Measurements from ENCODE around the gene CD37. TPM values are rescaled to one million over a fixed set of nuclear protein-coding genes. Genes with fewer than 3 reads are reported as not detected.

CD37 gene
- total and polyA plus RNA-seq, 11 donors, result 1.4 to 45.2 (median 3.9) TPM

GRCh38 chr19:49383599-49383998 lies 48.4 kb downstream of the CD37 start:
- DNase-seq (no peak), ATAC-seq (no peak)
- intact Hi-C loops (cut with DNase I), result loop anchor here in 1 of 10 donors (10.0 kb wide), 1 partner anchor 159 kb away; no protein-coding TSS in a partner anchor
- no peaks in the 10 kb centered on the region for H3K4me1 ChIP-seq
- H3K9me3 ChIP-seq, result peaks cover 0 to 19% (median 8%) of the 10 kb centered on the region in 12 donors
- no peaks in the 10 kb centered on the region for H3K36me3 ChIP-seq
- H3K4me3 ChIP-seq, result no peak overlapping the region
- TF ChIP-seq POLR2A (IDR thresholded peaks at IDR 0.05), result no peak
- TF ChIP-seq, protein P1, sequence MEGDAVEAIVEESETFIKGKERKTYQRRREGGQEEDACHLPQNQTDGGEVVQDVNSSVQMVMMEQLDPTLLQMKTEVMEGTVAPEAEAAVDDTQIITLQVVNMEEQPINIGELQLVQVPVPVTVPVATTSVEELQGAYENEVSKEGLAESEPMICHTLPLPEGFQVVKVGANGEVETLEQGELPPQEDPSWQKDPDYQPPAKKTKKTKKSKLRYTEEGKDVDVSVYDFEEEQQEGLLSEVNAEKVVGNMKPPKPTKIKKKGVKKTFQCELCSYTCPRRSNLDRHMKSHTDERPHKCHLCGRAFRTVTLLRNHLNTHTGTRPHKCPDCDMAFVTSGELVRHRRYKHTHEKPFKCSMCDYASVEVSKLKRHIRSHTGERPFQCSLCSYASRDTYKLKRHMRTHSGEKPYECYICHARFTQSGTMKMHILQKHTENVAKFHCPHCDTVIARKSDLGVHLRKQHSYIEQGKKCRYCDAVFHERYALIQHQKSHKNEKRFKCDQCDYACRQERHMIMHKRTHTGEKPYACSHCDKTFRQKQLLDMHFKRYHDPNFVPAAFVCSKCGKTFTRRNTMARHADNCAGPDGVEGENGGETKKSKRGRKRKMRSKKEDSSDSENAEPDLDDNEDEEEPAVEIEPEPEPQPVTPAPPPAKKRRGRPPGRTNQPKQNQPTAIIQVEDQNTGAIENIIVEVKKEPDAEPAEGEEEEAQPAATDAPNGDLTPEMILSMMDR (IDR thresholded peaks at IDR 0.05), result no peak
- H3K27ac ChIP-seq, result no peak overlapping the region
- WGBS, 4 donors, result 2 to 91% (median 64%) methylated on average over 1 of the region's 1 CpG
- H3K27me3 ChIP-seq, result peaks cover 0 to 10% (median 0%) of the 10 kb centered on the region in 9 donors

DNA sequence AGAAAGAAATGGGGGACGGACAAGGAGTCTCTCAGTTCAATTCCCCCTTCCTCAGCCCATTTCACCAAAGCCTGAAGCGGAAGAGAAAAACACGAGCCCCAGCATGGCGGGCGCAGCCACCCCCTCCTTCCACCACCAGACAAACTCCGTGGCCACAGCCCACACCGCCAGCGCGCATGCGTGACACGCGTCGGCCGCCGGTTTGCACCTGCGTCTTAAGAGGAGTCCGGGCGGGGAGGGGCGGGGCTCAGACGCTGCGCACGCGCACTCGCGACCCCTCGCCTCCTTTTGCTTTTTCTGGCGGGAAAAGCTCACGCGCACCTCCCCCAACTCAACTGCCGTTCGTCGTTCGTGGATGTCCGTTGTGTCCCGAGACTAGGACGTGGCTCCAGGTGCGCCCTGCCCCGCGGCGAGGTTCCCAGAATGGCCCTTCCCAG lies 52.7 kb downstream of the CD37 start, which contains the start of gene KASH5:
Gene KASH5, plus strand, starts transcription at position 314 of the 437 bp plus-strand sequence. CDS start 2,635 bp downstream, outside the sequence.
- 44 to 59% (median 55%) methylated on average over 38 to 40 of the region's 40 CpGs for WGBS, 4 donors
- TF ChIP-seq, protein P1 (IDR thresholded peaks at IDR 0.05), result no peak
- no peak for TF ChIP-seq POLR2A (IDR thresholded peaks at IDR 0.05)
- no peaks in the 10 kb centered on the region for H3K36me3 ChIP-seq
- peaks cover 0 to 5% (median 0%) of the 10 kb centered on the region in 12 donors for H3K9me3 ChIP-seq
- DNase-seq, result peak; percentile 60 to 93 (median 75)
- peaks cover 0 to 11% (median 0%) of the 10 kb centered on the region in 9 donors for H3K27me3 ChIP-seq
- peak within 1 kb of the TSS in 8 of 12 donors; percentile 10 to 35 (median 18) for H3K4me3 ChIP-seq
- intact Hi-C loops (cut with DNase I), result loop anchor here in 1 of 10 donors (10.0 kb wide), 1 partner anchor 163 kb away; no protein-coding TSS in a partner anchor
- peak in 3 of 4 donors; percentile 74 to 89 (median 79) for ATAC-seq
- no peak within 1 kb of the TSS for H3K27ac ChIP-seq
- H3K4me1 ChIP-seq, result peaks cover 0 to 6% (median 0%) of the 10 kb centered on the region in 12 donors

DNA sequence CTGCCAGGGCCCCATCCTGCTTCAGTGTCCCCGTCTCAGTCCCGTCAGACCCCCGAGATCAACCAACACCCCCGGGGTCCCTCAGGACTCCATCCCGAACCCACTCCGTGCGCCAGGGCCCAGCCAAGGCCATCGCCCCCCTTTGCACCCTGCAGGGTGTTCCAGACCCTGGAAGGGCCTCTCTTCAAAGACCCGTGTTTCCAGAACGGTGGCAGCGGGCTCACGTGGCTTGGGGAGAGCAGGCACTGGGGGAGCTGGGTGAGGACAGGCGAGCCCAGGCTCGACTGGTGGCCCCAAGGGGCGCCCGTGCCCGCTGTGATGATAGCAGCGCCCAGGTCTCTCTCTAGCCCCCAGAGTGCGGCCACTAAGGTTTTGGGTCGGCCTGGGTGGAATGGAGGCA lies 54.2 kb downstream of the CD37 start:
- intact Hi-C loops (cut with DNase I), result loop anchor here in 1 of 10 donors (10.0 kb wide), 1 partner anchor 165 kb away; no protein-coding TSS in a partner anchor
- Histone ChIP-seq H3K36me3 (no peaks in the 10 kb centered on the region), H3K9me3 (no peaks in the 10 kb centered on the region), H3K4me3 (no peak overlapping the region), H3K27ac (no peak overlapping the region), H3K27me3 (peaks cover 0 to 19% (median 0%) of the 10 kb centered on the region in 9 donors), H3K4me1 (peaks cover 0 to 6% (median 0%) of the 10 kb centered on the region in 12 donors)
- TF ChIP-seq, protein P1 (IDR thresholded peaks at IDR 0.05), result no peak
- no peak for TF ChIP-seq POLR2A (IDR thresholded peaks at IDR 0.05)
- DNase-seq (no peak), ATAC-seq (no peak)
- 86 to 92% (median 89%) methylated on average over 20 of the region's 20 CpGs for WGBS, 4 donors

Small RNA genes within 50 kb of the gene (microRNA-seq; reads per million reads assigned to microRNA genes)
- 0 to 0.21 (median 0) reads per million in 4 donors for gene MIR4324

Other genes with a start within 250 kb of the CD37 start
- gene SNRNP70, start 250.0 kb upstream of the CD37 start, total RNA-seq, result 100 to 1,000 TPM in 4 of 9 donors, 10 to 100 TPM in 5; 61.6 to 115 (median 92.2) TPM
- 100 to 1,000 TPM in 1 of 2 donors, 10 to 100 TPM in 1; 96.6 to 163 TPM for gene SNRNP70, start 250.0 kb upstream of the CD37 start, polyA plus RNA-seq
- gene LIN7B, start 221.0 kb upstream of the CD37 start, total RNA-seq, result 10 to 100 TPM; 13.4 to 55.8 (median 22.6) TPM
- 10 to 100 TPM; 12.6 to 40.5 TPM for gene LIN7B, start 221.0 kb upstream of the CD37 start, polyA plus RNA-seq
- 1 to 10 TPM in 6 of 9 donors, under 1 TPM in 3; 0.69 to 3.1 (median 1.3) TPM for gene C19orf73, start 216.3 kb upstream of the CD37 start, total RNA-seq
- gene C19orf73, start 216.3 kb upstream of the CD37 start, polyA plus RNA-seq, result 1 to 10 TPM; 1.4 to 3.8 TPM
- gene PPFIA3, start 215.9 kb upstream of the CD37 start, total RNA-seq, result 1 to 10 TPM; 2.7 to 7.7 (median 5.1) TPM
- 10 to 100 TPM in 1 of 2 donors, 1 to 10 TPM in 1; 7.4 to 12.8 TPM for gene PPFIA3, start 215.9 kb upstream of the CD37 start, polyA plus RNA-seq
- gene HRC, start 180.0 kb upstream of the CD37 start, total RNA-seq, result 1,000 to 10,000 TPM in 4 of 9 donors, 100 to 1,000 TPM in 5; 544 to 1,953 (median 875) TPM
- 100 to 1,000 TPM; 267 to 867 TPM for gene HRC, start 180.0 kb upstream of the CD37 start, polyA plus RNA-seq
- 10 to 100 TPM; 19.3 to 34.5 (median 25.8) TPM for gene TRPM4, start 177.6 kb upstream of the CD37 start, total RNA-seq
- gene TRPM4, start 177.6 kb upstream of the CD37 start, polyA plus RNA-seq, result 10 to 100 TPM; 16.8 to 45.3 TPM
- 1 to 10 TPM in 1 of 9 donors, under 1 TPM in 8; 0.27 to 1.3 (median 0.40) TPM for gene SLC6A16, start 10.2 kb upstream of the CD37 start, total RNA-seq
- gene SLC6A16, start 10.2 kb upstream of the CD37 start, polyA plus RNA-seq, result under 1 TPM; 0.33 to 0.53 TPM
- 10 to 100 TPM; 31.1 to 77.2 (median 54.3) TPM for gene TEAD2, start 27.0 kb downstream of the CD37 start, total RNA-seq
- gene TEAD2, start 27.0 kb downstream of the CD37 start, polyA plus RNA-seq, result 10 to 100 TPM; 44.9 to 52.2 TPM
- under 1 TPM in 1 of 9 donors, not detected in 8; 0.51 TPM for gene DKKL1, start 28.5 kb downstream of the CD37 start, total RNA-seq
- under 1 TPM in 1 of 2 donors, not detected in 1; 0.24 TPM for gene DKKL1, start 28.5 kb downstream of the CD37 start, polyA plus RNA-seq
- gene KASH5, start 52.8 kb downstream of the CD37 start, total RNA-seq, result not detected
- not detected for gene KASH5, start 52.8 kb downstream of the CD37 start, polyA plus RNA-seq
- not detected for gene PTH2, start 88.0 kb downstream of the CD37 start, total RNA-seq
- not detected for gene PTH2, start 88.0 kb downstream of the CD37 start, polyA plus RNA-seq
- gene GFY, start 90.0 kb downstream of the CD37 start, total RNA-seq, result not detected
- gene GFY, start 90.0 kb downstream of the CD37 start, polyA plus RNA-seq, result under 1 TPM in 1 of 2 donors, not detected in 1; 0.12 TPM
- gene SLC17A7, start 106.1 kb downstream of the CD37 start, total RNA-seq, result 1 to 10 TPM in 4 of 9 donors, under 1 TPM in 5; 0.46 to 1.6 (median 0.89) TPM
- 1 to 10 TPM in 1 of 2 donors, under 1 TPM in 1; 0.64 to 1.1 TPM for gene SLC17A7, start 106.1 kb downstream of the CD37 start, polyA plus RNA-seq
- gene PIH1D1, start 116.4 kb downstream of the CD37 start, total RNA-seq, result 10 to 100 TPM; 16.3 to 49.9 (median 31.1) TPM
- gene PIH1D1, start 116.4 kb downstream of the CD37 start, polyA plus RNA-seq, result 10 to 100 TPM; 22.6 to 57.6 TPM
- 10 to 100 TPM in 2 of 9 donors, 1 to 10 TPM in 7; 3.4 to 18.6 (median 8.5) TPM for gene ALDH16A1, start 117.8 kb downstream of the CD37 start, total RNA-seq
- gene ALDH16A1, start 117.8 kb downstream of the CD37 start, polyA plus RNA-seq, result 10 to 100 TPM in 1 of 2 donors, 1 to 10 TPM in 1; 7.3 to 11.7 TPM
- 10 to 100 TPM in 1 of 9 donors, 1 to 10 TPM in 8; 1.7 to 13.4 (median 2.4) TPM for gene FLT3LG, start 138.8 kb downstream of the CD37 start, total RNA-seq
- gene FLT3LG, start 138.8 kb downstream of the CD37 start, polyA plus RNA-seq, result 1 to 10 TPM; 2.9 to 5.5 TPM
- 1,000 to 10,000 TPM in 8 of 9 donors, 100 to 1,000 TPM in 1; 876 to 1,739 (median 1,261) TPM for gene RPL13A, start 152.2 kb downstream of the CD37 start, total RNA-seq
- 1,000 to 10,000 TPM; 1,194 to 2,850 TPM for gene RPL13A, start 152.2 kb downstream of the CD37 start, polyA plus RNA-seq
- gene RPS11, start 161.0 kb downstream of the CD37 start, total RNA-seq, result 1,000 to 10,000 TPM in 5 of 9 donors, 100 to 1,000 TPM in 4; 778 to 1,895 (median 1,011) TPM
- gene RPS11, start 161.0 kb downstream of the CD37 start, polyA plus RNA-seq, result 1,000 to 10,000 TPM; 2,258 to 2,723 TPM
- gene FCGRT, start 177.3 kb downstream of the CD37 start, total RNA-seq, result 100 to 1,000 TPM in 2 of 9 donors, 10 to 100 TPM in 7; 57.3 to 317 (median 69.2) TPM
- 10 to 100 TPM; 46.7 to 54.6 TPM for gene FCGRT, start 177.3 kb downstream of the CD37 start, polyA plus RNA-seq
- gene RCN3, start 192.6 kb downstream of the CD37 start, total RNA-seq, result 10 to 100 TPM in 4 of 9 donors, 1 to 10 TPM in 5; 3.8 to 50.8 (median 9.6) TPM
- gene RCN3, start 192.6 kb downstream of the CD37 start, polyA plus RNA-seq, result 10 to 100 TPM; 16.3 to 16.8 TPM
- gene NOSIP, start 245.2 kb downstream of the CD37 start, total RNA-seq, result 10 to 100 TPM; 37.3 to 67.2 (median 46.3) TPM
- 10 to 100 TPM; 65.5 to 91.3 TPM for gene NOSIP, start 245.2 kb downstream of the CD37 start, polyA plus RNA-seq
- 1 to 10 TPM in 4 of 9 donors, under 1 TPM in 4, not detected in 1; 0.27 to 1.5 (median 0.88) TPM for gene PRRG2, start 245.9 kb downstream of the CD37 start, total RNA-seq
- gene PRRG2, start 245.9 kb downstream of the CD37 start, polyA plus RNA-seq, result 1 to 10 TPM in 1 of 2 donors, under 1 TPM in 1; 0.53 to 3.2 TPM